ENCODE data around the gene LSAMP. TPM values are rescaled to one million over a fixed set of nuclear protein-coding genes. Genes with fewer than 3 reads are reported as not detected.

The LSAMP gene
- polyA plus RNA-seq (2014; cell fraction: cytosol; rRNA removed): 16.5 and 17.3 TPM in 2 replicates
- polyA plus RNA-seq (2014; cell fraction: nucleus; rRNA removed): 16.8 and 19.9 TPM in 2 replicates

DNA sequence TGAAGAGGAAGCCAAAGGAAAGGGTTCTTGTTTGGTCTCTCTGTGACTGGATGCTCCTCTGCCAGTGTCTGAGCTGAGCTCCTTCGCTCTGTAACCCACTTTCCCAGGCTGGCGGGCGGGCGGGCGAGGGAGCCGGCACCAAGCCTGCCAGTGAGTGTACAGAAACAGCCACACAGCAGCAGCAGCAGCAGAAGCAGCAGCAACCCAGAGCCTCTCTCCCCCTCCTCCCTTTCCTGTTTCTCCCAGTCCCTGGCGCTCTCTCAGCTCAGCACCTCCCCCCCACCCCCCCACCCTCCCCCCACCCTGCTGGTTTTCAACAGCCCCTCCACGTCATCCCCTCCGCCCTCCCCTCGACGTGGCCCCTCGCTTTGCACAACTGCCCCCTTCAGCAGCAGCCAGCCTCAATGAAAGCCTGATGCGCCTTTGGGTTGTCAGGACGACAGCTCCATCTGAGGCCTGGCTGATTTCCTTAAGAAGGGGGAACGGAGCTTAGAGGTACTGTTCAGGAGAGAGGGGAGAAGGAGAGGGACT lies at the start of gene LSAMP:
Gene LSAMP, minus strand, starts transcription at position 177 of the 531 bp plus-strand sequence.
- peak; percentile 84 for DNase-seq (ENCODE audit: low spot score)

DNA sequence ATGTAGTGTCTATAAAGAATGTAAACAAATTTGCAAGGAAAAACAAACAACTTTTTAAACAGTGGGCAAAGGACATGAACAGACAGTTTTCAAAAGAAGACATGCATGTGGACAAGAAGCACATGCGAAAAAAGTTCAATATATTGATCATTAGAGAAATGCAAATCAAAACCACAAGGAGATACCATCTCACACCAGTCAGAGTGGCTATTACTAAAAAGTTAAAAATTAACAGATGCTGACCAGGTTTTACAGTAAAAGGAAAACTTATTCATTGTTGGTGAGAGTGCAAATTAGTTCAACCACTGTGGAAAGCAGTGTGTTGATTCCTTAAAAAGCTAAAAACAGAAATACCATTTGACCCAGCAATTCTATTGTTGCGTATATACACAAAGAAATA lies 47.1 kb upstream of the LSAMP start:
- no peak for DNase-seq (ENCODE audit: low spot score)

DNA sequence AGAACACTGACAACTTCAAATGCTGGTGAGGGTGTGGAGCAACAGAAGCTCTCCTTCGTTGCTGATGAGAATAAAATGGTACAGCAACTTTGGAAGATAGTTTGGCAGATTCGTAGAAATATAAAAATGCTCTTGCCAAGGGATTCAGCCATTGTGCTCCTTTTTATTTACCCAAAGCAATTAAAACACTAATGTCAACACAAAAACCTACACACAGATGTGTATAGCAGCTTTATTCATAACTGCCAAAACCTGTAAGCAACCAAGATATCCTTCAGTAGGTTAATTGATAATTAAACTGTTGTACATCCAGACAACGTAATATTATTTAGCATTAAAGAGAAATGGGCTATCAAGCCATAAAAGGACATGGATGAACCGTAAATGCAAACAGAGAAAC lies 37.8 kb upstream of the LSAMP start:
- DNase-seq (ENCODE audit: low spot score): no peak

DNA sequence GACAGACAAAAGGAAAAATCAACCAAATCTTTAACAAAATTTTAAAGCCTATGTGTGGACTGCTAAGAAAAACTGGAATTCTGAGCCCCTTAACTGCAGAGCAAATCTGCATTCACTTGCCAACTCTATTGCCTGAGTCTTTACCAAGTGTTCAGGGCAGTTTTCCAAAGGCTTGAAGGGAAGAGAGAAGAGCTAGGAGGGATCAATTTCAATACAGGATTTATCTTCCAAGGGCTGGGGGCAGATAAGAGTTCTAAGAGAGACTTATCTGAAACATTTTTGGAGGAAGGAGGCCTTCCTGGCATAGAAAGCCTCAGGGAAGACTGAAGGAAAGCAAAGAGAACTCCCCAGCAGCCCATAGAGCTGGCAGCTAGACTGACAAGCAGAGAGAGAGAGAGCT lies 31.4 kb upstream of the LSAMP start:
- DNase-seq (ENCODE audit: low spot score): no peak

DNA sequence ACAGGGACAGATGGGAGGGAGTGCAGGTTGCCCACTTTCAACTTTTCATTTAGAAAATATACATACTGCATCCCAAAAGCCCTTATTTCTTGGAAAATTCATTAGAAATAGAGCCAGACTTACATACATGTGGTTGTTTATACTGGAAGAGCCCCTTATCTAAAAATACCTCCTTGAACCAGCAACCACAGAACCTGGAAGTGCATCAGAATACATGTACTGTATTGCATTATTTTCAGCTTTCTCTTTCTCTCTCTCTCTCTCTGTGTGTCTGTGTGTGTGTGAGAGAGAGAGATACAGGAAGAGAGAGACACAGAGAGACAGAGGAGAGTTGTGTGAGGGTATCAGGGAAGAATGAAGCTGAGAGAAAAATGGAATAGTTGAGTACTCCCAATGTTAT lies 29.5 kb upstream of the LSAMP start:
- no peak for DNase-seq (ENCODE audit: low spot score)

DNA sequence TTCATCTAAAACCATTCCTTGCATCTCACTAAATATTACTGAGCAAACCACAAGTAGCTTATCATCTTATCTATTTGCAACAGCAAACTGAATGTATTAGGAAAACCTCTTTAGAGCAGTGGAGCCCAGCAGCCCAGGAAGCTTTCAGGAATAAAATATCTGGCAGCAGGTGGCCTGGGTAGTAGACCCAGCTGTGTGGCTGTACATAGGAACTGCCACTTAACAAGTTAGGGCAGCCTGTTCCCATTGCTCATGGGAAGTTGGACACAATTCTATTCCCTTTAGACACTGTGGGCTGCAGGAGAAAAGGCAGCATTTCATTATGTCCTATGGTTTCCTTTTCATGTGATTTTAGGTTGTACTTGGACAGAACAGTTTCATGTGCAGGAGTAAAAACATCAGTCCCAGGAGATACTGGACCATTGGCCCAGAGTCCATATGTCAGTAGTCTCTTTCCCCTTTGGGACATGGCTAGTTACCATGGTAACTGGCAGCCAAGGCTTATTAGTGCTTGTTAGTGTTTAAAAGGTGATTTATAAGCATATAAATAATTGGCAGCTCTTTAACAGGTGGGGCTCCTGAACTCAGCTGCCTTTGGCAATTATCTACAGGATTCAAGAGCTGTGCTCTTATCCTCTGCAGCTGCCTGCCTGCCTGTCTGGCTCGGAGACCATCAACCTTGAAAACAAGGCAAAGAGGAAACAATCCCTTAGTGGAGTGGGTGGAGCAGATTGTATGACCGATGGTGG lies 28.9 kb upstream of the LSAMP start:
- DNase-seq (ENCODE audit: low spot score): peak; percentile 64

DNA sequence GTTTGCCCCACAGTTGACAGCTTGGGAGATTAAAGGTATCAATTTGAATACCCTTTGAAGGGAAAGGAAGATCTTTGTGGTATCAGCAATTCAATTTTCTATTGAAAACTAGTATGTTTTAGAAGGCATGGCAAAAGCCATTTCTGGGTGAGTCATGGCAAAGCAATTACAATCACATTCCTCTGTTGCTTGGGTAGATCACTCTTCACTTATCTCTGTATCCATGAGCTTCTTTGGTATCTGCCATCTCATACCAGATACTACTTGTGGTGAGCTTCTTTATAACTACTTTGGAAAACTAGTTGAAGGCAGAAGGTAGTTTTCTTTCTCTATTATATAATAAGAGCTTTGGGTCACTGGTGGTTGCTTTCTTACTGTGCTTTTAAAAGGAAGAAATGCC lies 28.3 kb upstream of the LSAMP start:
- DNase-seq (ENCODE audit: low spot score): no peak

DNA sequence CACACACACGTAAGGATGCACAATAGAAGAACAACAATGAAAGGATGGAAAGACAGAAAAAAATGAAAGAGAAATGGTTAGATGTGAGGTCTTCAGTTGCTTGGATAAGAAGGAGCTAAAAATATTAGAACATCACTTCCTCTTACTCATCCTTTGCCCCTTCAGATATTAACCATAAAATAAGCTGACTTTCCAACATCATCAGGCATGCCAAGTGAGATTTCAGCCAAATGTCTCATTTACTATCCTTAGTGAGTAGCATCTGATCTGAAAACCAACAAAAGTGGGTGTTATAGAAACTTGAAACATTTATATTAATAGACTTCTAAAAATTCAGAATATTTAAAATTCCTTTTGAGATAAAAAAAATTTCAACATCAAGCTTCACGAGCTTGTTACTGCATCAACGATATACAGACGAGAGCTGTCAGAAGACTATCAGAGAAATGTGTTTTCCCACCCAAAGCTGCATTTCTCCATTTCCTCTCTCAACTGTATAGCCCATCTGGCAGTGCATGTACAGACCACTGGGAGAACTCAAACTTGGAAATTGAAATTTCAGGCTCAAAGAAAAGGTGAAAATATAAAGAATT lies 25.4 kb upstream of the LSAMP start:
- no peak for DNase-seq (ENCODE audit: low spot score)

DNA sequence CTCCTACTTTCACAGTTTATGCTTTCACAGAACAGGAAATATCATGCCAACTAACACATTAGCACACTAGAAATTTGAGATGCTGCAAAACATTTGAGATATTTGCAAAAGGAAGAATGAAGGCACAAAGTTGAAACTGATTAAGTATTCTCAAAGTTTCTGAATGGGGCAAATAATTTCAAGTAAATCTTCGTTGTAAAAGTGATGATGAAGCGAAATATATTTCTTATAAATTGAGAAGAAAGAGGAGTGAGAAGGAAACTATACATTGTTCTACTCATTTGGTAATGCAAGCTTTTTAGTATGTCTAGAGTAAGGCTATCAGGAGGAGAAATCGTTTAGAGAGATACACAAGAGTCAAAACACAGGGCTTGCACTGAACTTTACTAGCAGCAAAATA lies 24.3 kb upstream of the LSAMP start:
- DNase-seq (ENCODE audit: low spot score): no peak

DNA sequence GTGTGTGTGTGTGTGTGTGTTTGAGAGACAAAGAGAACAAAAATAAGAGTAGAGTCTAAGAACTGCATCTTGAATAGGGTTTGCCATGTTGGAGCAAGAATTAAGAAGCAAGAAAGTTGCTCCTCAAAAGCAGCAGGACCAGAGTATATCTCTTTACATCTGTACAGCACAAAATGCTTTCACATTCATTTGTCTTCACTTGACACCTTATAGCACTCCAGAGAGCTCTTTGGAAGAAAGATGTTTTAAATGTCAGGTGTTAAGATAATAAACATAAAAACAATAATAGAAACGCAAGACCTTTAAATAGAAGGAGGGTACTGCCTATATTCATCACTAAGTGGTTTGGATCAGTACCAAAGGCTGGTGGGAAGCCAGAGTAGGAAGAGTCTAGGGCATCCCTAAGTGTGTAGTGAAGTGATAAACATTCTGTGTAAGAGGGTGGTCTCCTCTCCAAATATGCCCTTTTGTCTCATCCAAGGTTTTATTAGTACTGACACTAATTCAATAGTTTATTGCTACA lies 19.1 kb upstream of the LSAMP start:
- no peak for DNase-seq (ENCODE audit: low spot score)

DNA sequence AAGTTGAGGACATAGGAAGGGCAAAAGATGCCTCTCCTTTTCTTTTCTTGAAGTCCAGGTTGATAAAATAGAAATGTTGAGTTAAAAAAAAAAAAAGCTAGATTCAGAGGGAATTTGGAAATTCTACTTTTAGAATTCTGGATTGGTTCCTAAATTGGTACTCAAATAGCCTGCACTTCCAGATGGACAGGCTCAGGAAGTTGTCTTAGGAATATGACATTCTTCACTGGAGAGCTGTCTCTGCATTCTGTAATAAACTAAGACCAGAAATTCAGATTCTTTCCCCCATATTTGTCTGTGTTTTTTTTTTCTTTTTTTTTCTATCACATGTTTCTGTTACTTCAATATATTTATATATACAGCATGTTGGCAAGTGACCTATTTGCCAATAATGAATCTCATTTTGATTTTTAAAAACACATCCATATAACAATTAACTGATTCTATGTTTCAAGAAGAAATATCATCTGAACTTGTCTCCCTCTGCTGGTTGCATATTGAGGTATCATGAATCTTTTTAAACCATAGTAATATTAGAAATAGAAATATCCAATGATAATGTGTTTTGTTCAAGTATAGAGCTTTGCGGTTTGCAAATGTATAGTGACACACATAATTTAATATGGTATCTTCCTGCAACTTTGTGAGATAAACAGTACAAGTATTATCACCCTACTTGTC lies 8.5 kb upstream of the LSAMP start:
- DNase-seq (ENCODE audit: low spot score): no peak

DNA sequence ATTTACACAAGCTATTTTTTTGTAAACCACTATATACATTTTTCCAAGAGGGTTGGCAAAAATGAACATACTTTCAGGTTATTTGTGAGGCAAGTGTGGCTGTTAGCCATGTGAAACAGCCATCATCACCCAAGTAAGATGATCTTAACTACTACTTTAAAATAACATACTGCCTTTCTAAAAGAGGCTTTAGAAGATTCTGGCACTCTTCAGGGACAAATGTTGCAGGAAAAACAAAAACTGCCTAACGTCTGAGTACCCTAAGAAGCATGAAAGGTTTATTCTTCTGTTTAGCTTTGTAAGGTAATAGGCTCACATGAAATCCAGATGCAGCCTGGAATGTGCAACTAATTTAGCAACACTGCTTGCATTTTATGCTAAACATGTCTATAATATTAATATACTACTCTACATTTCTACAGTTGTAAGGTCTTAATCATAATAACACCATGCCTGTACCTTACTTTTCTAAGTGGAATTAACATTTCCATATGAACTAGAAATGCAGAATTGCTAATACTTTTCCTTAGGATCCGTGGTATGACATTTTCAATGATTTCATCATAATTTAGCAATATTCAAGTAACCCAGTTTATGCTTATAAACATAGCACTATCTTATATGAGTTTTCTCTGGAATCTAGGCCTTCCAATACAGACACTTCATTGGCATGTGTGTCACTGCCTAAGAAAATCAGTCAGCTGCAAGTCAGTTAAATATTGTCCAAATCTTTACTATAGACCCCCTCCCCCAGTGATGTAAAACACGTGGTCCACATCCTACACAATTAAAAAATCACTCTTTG lies 4.5 kb upstream of the LSAMP start:
- DNase-seq (ENCODE audit: low spot score): no peak

DNA sequence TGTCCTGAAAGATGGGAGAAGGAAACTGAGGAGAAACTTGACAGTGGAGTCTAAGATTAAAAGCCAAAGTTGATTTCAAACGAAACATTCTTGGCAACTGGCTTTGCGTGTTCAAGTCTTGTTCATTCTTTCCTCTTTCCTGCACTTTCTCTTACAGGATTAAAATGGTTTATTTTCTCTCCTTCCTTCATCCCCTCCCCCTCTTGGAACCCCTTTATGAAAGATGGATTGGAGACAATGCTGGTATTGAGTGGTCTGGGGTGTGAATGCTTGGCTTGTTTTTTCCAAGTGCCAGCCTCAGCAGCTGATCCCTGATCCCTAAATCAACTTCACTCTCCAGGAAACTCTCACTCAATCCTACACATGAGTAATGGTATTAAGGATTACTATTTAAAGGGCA lies 703 bp upstream of the LSAMP start:
- peak; percentile 7 for DNase-seq (ENCODE audit: low spot score)

DNA sequence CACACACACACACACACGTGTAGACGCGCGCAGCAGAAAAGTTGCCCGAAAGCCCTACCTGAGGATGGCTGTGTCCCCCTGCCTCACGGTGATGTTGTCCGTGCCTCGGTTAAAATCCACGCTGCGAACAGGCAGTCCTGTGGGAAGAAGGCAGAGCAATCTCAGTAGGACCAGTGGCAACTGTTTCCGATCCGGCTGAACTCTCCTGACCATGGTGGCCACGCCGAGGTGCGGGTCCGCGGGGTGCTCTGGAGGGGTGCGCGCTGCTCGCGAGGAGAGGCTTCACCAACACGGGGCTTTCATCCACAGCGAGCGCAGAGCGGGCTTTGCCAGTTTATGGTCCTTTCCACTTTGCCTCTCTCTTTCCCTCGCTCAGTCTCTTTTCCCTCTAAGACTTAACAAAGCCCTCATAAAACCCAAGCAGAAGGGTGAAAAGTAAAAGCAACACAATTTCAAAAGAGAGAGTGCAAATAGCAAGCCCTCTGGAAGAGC lies 422 bp downstream of the LSAMP start:
- DNase-seq (ENCODE audit: low spot score): no peak

DNA sequence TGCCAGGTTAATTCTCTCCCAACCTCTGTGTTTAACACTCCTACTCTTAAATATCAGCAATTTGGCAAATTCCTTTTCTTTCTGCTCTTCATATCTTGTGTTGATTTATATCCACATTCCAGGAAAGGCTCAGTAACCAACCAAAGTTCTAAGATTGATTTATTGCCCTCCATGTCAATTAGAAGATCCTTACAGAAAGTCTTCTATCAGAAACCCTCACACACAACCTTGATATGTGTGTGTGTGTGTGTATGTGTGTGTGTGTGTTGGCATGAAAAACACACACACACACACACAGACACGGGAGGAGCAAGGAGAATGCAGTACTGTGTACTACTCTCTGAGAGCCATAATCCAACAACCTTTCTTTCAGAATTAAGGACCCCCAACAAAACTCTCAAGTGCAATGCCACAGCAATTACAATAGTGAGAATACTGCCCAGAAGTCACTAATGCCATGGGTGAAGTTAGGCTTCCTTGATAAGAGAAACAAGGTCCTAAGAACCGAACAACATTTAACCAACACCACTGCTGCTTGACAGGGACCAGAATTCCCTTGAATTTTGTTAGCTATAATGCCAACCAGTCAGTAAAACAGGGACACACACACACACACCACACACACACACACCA lies 1.1 kb downstream of the LSAMP start:
- peak; percentile 8 for DNase-seq (ENCODE audit: low spot score)

DNA sequence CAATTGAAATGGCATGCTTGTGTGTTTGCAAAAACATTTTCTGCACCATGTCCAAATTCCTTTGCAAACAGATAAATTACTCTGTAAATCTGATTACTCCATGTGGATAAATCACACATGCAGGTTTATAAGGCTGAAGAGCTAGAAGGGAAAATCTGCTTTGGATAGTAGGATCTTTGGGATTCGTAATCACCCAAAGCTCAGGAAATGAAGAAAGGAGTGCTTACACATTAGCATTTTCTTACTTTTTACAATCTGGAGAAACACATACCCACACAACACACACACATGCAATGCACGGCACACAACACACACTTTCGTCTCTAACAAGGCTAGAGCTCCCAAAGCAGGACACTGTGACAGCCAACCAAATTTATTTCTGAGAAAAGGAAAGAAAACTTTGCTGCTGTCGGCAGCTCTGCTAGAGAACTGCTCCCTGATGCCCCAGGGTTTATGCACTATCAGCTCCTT lies 2.1 kb downstream of the LSAMP start:
- peak; percentile 29 for DNase-seq (ENCODE audit: low spot score)

DNA sequence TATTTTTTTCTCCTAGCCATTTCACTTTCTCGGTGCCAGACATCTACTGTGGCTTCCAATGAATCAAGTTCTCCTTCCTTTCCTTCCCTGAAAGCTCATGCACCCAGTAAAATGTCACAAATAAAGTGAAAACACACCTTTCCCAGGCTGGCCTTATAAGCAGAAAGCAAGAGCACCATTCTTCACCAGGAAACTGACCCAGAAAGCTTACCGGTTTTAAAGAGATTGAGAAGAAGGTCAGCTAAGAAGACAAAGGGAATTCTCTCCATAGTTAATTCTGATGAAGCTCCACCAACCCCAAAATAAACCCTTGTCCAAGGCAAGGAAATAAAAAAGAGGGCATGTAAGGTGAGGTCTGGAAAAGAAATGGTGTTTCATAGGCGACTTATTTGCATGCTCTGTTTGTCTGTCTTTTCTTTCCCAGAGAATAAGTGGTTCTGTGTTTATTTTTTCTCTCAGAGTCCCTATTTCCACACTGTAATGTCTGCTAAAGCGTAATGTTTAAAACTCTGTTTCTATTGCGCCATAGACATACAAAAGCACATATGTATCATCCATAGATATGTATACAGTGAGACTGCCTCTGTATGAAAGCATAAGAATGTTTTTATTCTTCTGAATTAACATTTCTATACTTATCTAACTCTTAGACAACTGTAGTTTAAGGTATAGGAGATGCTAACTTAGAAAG lies 2.8 kb downstream of the LSAMP start:
- DNase-seq (ENCODE audit: low spot score): no peak

DNA sequence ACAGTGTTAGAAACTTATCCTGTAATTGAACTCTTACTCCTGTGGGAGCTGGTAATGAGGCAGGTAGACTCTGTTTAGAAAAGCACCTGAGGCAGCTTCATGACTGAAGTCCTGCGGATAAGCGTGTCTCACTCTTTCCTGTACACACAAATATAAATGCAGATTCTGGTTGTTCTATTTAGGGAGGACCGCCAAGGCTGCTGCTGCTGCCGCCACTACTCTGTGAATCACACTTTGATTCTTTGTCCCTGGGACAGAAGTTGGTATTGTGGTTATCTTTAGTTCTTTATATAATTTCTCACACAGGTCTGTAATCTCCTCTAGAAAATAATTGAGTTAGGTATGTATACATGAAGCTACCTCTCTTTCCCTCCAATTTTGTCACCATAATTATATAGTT lies 3.6 kb downstream of the LSAMP start:
- DNase-seq (ENCODE audit: low spot score): no peak

DNA sequence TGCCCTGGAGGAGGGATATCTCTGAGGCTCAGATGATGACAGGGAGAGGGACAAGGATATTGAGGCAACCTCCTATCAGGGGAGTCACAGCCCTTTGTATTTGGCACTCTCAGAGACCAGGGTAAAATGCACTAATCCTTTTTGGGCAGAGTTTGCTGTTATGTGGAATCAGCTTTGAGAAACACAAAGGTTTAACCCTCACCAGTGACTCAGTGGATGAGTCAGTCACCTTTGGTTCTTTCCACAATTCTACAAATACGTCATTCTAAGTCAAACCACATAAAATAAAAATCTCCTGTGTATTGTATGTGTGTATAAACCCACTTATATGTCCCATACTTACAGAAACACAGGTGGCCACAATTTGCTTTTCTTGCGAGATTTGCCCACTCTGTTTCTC lies 5.1 kb downstream of the LSAMP start:
- no peak for DNase-seq (ENCODE audit: low spot score)

DNA sequence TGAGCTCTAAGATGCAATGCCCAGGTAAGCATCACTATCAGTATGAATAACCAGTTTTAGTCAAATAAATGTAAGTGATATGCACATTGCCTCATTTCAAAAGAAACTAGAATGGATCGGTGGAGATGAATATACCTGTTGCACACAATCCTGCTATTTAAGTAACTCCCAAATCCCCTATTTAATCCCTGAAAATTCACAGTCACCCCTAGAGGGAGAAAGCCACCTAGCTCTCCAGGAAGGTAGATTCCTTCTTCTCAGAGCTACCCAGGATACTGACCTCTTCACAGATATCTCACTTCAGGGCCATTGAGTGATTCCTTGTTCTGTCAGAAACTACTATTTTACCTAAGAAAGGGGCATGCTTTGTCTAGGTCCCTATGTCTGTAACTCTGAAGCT lies 11.7 kb downstream of the LSAMP start:
- DNase-seq (ENCODE audit: low spot score): no peak
